HepG2 (cell line): ENCODE measurements around the gene PCSK5. TPM values are rescaled to one million over a fixed set of nuclear protein-coding genes. Genes with fewer than 3 reads are reported as not detected.
A peak's percentile ranks its signal among the peaks of the same experiment; 100 is the strongest.

ENCODE experiments used
- ATAC-seq: fragments of 200-7000 bp; cut with Tn5 transposase; 3 replicates; pipeline ENCODE4 v1.9.1; 2020; ENCODE audit warnings: mild to moderate bottlenecking, moderate library complexity
- BruUV-seq: library from RNA; stranded (reverse); fragments of 400-500 nt; replicated peaks from 2 replicates; lab custom pipeline; 2021; lab: Mats Ljungman, UMichigan
- CTCF ChIA-PET: fragments of 300-600 bp; formaldehyde crosslinking; extraction: SDS; loops from one replicate; lab custom pipeline; 2021; ENCODE audit warnings: low total read pairs, inconsistent platforms, low intra/inter-chr PET ratio; lab: Yijun Ruan, JAX
- POLR2A ChIA-PET: fragments of 350-600 bp; sonication (Branson Sonifier 250); formaldehyde crosslinking; loops from one replicate; lab custom pipeline; 2020; ENCODE audit warnings: antibody characterized with exemption, inconsistent platforms; lab: Yijun Ruan, JAX
- DNase-seq: peaks from one replicate; pipeline ENCODE4 v3.0.0-alpha.2; 2015; ENCODE audit warnings: low spot score
- FAIRE-seq: peaks from 3 replicates; lab custom pipeline; 2011; peaks lifted over from hg19 to GRCh38; lab: Jason Lieb, UNC
- H2AFZ ChIP-seq: one replicate; pipeline ENCODE4 v1.6.1; 2011; ENCODE audit warnings: low read length, inconsistent platforms
- H3K27ac ChIP-seq: fragments of 300-600 bp; 3 replicates; pipeline ENCODE4 v1.8.0; 2011; ENCODE audit warnings: mixed run types, mild to moderate bottlenecking, mixed read lengths, low read length, inconsistent platforms; ENCODE audit not compliant: insufficient read depth; ENCODE audit errors: extremely low read length
- H3K27me3 ChIP-seq, 2 experiments: fragments of 200-600 bp in 1 of 2; 2 replicates in 1 of 2; 3 replicates in 1 of 2; pipeline versions ENCODE4 v1.6.0 to v1.8.0; 2011; ENCODE audit warnings: low read length in 2 of 2, mild to moderate bottlenecking in 2 of 2, moderate library complexity in 2 of 2, inconsistent platforms in 1 of 2; ENCODE audit not compliant: insufficient read depth in 2 of 2, control insufficient read depth in 1 of 2
- H3K36me3 ChIP-seq, 2 experiments: fragments of 200-600 bp in 1 of 2; replicated peaks in 1 of 2; 2 replicates in 1 of 2; 3 replicates in 1 of 2; pipeline versions ENCODE4 v1.5.1 to v1.8.0; 2011; ENCODE audit warnings: low read length in 2 of 2, inconsistent platforms in 1 of 2; ENCODE audit not compliant: insufficient read depth in 2 of 2, control insufficient read depth in 1 of 2
- H3K4me1 ChIP-seq: 2 replicates; pipeline ENCODE4 v1.5.1; 2012; ENCODE audit warnings: low read length, inconsistent platforms; ENCODE audit not compliant: insufficient read depth
- H3K4me2 ChIP-seq: 2 replicates; pipeline ENCODE4 v1.6.0; 2011; ENCODE audit warnings: low read depth, low read length, inconsistent platforms
- H3K4me3 ChIP-seq, 3 experiments: fragments of 200-600 bp in 1 of 3; sonication (generic), shearing (Covaris generic) in 1 of 3; replicated peaks in 1 of 3; 2 replicates each; pipeline ENCODE4 v1.5.1; 2011 to 2016; ENCODE audit warnings: low read length in 3 of 3, inconsistent platforms in 2 of 3, low read depth in 2 of 3, mild to moderate bottlenecking in 2 of 3, control low read depth in 1 of 3, mixed read lengths in 1 of 3; ENCODE audit not compliant: insufficient read depth in 1 of 3
- H3K79me2 ChIP-seq: one replicate; pipeline ENCODE4 v1.6.1; 2011; ENCODE audit warnings: low read length, inconsistent platforms; ENCODE audit not compliant: insufficient read depth
- H3K9ac ChIP-seq: 2 replicates; pipeline ENCODE4 v1.6.0; 2011; ENCODE audit warnings: mild to moderate bottlenecking, low read depth, low read length, inconsistent platforms; ENCODE audit not compliant: insufficient read depth
- H3K9me3 ChIP-seq: 2 replicates; pipeline ENCODE4 v1.5.1; 2012; ENCODE audit warnings: mild to moderate bottlenecking, low read length
- H4K20me1 ChIP-seq: 2 replicates; pipeline ENCODE4 v1.6.0; 2011; ENCODE audit warnings: inconsistent platforms, mild to moderate bottlenecking, low read length, moderate library complexity; ENCODE audit not compliant: insufficient read depth
- ATM ChIP-seq: fragments of 450-650 bp; IDR thresholded peaks from 2 replicates; pipeline ENCODE4 v1.7.1; 2017; ENCODE audit warnings: mild to moderate bottlenecking, borderline replicate concordance
- JUND ChIP-seq: sonication (generic); formaldehyde crosslinking; IDR thresholded peaks from 2 replicates; pipeline ENCODE4 v1.8.0; 2022; ENCODE audit warnings: mild to moderate bottlenecking, missing genetic modification reagents
- LCORL ChIP-seq, 2 experiments: fragments of 450-650 bp in 1 of 2; sonication (generic) in 1 of 2; formaldehyde crosslinking in 1 of 2; IDR thresholded peaks; 2 replicates each; pipeline versions ENCODE4 v1.5.0 to v1.6.1; 2017 to 2020; ENCODE audit warnings: antibody characterized with exemption in 1 of 2, missing genetic modification reagents in 1 of 2
- MAFK ChIP-seq, 2 experiments: IDR thresholded peaks in 1 of 2; conservative IDR thresholded peaks in 1 of 2; 2 replicates each; pipeline ENCODE4 v1.6.1; 2011; ENCODE audit warnings: improper control_type of control experiment in 2 of 2, low read length in 2 of 2
- NFE2L1 ChIP-seq: sonication (generic); formaldehyde crosslinking; IDR thresholded peaks from 2 replicates; pipeline ENCODE4 v1.4.0; 2020; ENCODE audit warnings: missing genetic modification reagents, mild to moderate bottlenecking, borderline replicate concordance
- NONO ChIP-seq, 2 experiments: fragments of 450-650 bp in 1 of 2; sonication (generic) in 1 of 2; formaldehyde crosslinking in 1 of 2; IDR thresholded peaks in 1 of 2; conservative IDR thresholded peaks in 1 of 2; 2 replicates each; pipeline versions ENCODE4 v1.6.1 to v1.8.0; 2017 to 2022; ENCODE audit warnings: mild to moderate bottlenecking in 1 of 2, missing genetic modification reagents in 1 of 2, moderate library complexity in 1 of 2
- PCBP1 ChIP-seq: fragments of 200-400 bp; formaldehyde crosslinking; IDR thresholded peaks from 2 replicates; pipeline ENCODE4 v1.6.1; 2017; ENCODE audit warnings: mild to moderate bottlenecking, low read depth, low read length, borderline replicate concordance
- RORA ChIP-seq: sonication (generic); formaldehyde crosslinking; IDR thresholded peaks from 2 replicates; pipeline ENCODE4 v1.5.0; 2020; ENCODE audit warnings: mild to moderate bottlenecking, missing genetic modification reagents, moderate library complexity
- SIX4 ChIP-seq: sonication (generic); formaldehyde crosslinking; IDR thresholded peaks from 2 replicates; pipeline ENCODE4 v1.4.0; 2020; ENCODE audit warnings: missing genetic modification reagents
- SMC3 ChIP-seq: IDR thresholded peaks from 2 replicates; pipeline ENCODE4 v1.6.1; 2011; ENCODE audit warnings: low read length, improper control_type of control experiment
- YY1 ChIP-seq: IDR thresholded peaks from 2 replicates; pipeline ENCODE4 v1.6.1; 2011; ENCODE audit warnings: low read length, low read depth, moderate library complexity, mild to moderate bottlenecking; ENCODE audit not compliant: insufficient read depth, insufficient replicate concordance
- ZFP62 ChIP-seq: sonication (generic); formaldehyde crosslinking; IDR thresholded peaks from 2 replicates; pipeline ENCODE4 v1.4.0; 2020; ENCODE audit warnings: missing genetic modification reagents
- ZNF136 ChIP-seq: sonication (generic); formaldehyde crosslinking; IDR thresholded peaks from 2 replicates; pipeline ENCODE4 v1.8.1; 2022; ENCODE audit warnings: low read depth, mild to moderate bottlenecking, moderate library complexity, missing genetic modification reagents
- ZNF670 ChIP-seq: sonication (generic); formaldehyde crosslinking; IDR thresholded peaks from 2 replicates; pipeline ENCODE4 v1.8.0; 2022; ENCODE audit warnings: mild to moderate bottlenecking, missing genetic modification reagents, borderline replicate concordance
- ZNF773 ChIP-seq: sonication (generic); formaldehyde crosslinking; IDR thresholded peaks from 2 replicates; pipeline ENCODE4 v1.4.0; 2020; ENCODE audit warnings: missing genetic modification reagents, borderline replicate concordance
- ZNF775 ChIP-seq: sonication (generic); formaldehyde crosslinking; IDR thresholded peaks from 2 replicates; pipeline ENCODE4 v1.4.0; 2020; ENCODE audit warnings: missing genetic modification reagents, mild to moderate bottlenecking, moderate library complexity, borderline replicate concordance
- ZNF841 ChIP-seq: sonication (generic); formaldehyde crosslinking; IDR thresholded peaks from 2 replicates; pipeline ENCODE4 v1.8.1; 2023; ENCODE audit warnings: missing genetic modification reagents, borderline replicate concordance
- ZSCAN30 ChIP-seq: sonication (generic); formaldehyde crosslinking; IDR thresholded peaks from 2 replicates; pipeline ENCODE4 v1.5.0; 2020; ENCODE audit warnings: mild to moderate bottlenecking, missing genetic modification reagents
- WGBS: methylation state at CpG from one replicate; pipeline ENCODE4 v1.1.6; 2017; ENCODE audit warnings: low lambda C conversion rate; 5-methylcytosine and 5-hydroxymethylcytosine counted together
- in situ Hi-C: cut with HindIII; loops from 2 replicates; pipeline ENCODE4 v1.10.0; 2017; ENCODE audit warnings: low pct_unique_long_range_greater_than_20kb; ENCODE audit not compliant: extremely low pct_ligation_motif_present
- intact Hi-C: fragments of 100-400 bp; cut with micrococcal nuclease; formaldehyde crosslinking; loops from one replicate; pipeline ENCODE4 v1.10.0; 2022; ENCODE audit not compliant: unreplicated experiment
- polyA plus RNA-seq, 8 experiments: library from polyadenylated mRNA; depleted of rRNA in 3 of 8; stranded (reverse) in 7 of 8; unstranded in 1 of 8; fragments of >200 nt; fragmentation: Illumina TruSeq in 4 of 8; extraction: Trizol in 4 of 8; gene quantifications; 2 replicates each; pipeline versions ENCODE4 v1.2.1 to v1.2.3, GENCODE V29; 2011 to 2016; ENCODE audit warnings: low read depth in 4 of 8, missing spikeins in 1 of 8, mixed read lengths in 1 of 8; ENCODE audit not compliant: insufficient read depth in 1 of 8
- total RNA-seq, 5 experiments: library from RNA; depleted of rRNA; stranded (reverse); fragments of >200 nt; fragmentation: Illumina TruSeq; extraction: Trizol; gene quantifications; 2 replicates each; pipeline ENCODE4 v1.2.3, GENCODE V29; 2016; ENCODE audit warnings: low read depth in 1 of 5
- TF ChIP-seq, protein P1 (sequence below): sonication (generic); formaldehyde crosslinking; IDR thresholded peaks from 2 replicates; pipeline ENCODE4 v1.5.0; 2020; ENCODE audit warnings: mild to moderate bottlenecking, low read depth, missing genetic modification reagents, borderline replicate concordance

PCSK5 gene
- total and polyA plus RNA-seq, 2 of the 13 experiments (the other 11 are each of a cell fraction or from before 2014, with no cell fraction given): 0.55 to 0.66 TPM

DNA sequence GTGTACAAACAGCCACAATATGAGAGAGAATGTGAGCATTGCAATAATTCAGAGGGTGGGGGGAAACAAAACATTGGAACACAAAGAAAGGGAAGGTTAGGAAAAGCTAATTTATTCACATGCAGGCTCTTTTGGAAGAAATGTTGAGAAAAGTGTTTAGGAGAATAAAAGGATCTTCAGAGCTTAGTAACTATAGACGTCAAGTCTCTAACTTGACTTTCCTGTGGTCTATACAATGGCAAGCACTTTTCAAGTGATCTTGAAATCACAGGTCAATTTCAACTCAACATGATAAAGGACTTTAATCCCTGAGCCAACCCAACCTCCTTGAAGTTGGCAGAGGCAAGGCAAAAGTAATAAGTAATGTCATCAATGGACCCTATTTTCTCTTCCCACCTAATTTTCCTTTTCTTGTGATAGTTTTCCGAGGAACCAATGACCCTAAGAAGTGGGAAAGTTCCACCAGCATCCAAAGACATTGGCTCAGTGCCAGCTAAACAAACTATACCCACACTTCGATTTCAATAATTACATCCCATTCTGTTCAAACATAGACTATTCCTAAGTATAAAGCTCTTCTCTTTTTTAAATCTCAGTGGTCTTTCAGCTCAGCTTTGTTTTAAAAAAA is 480.0 kb downstream of the PCSK5 start:
- in situ Hi-C loops (no loop called here), intact Hi-C loops (no loop called here)
- ATAC-seq (no peak), DNase-seq (no peak), FAIRE-seq (no peak)
- Histone ChIP-seq H3K9ac (no peak overlapping the region), H3K27me3 (no peaks in the 10 kb centered on the region; a peak in 1 of 5 replicates), H3K4me2 (no peak overlapping the region), H3K27ac (no peak overlapping the region), H3K36me3 (no peaks in the 10 kb centered on the region), H2AFZ (no peak overlapping the region), H3K79me2 (no peaks in the 10 kb centered on the region), H3K9me3 (no peaks in the 10 kb centered on the region), H3K4me1 (peaks cover 62% of the 10 kb centered on the region), H4K20me1 (no peaks in the 10 kb centered on the region), H3K4me3 (no peak overlapping the region)
- no TSS peak for BruUV-seq
- ChIA-PET POLR2A (no interaction called here), CTCF (no interaction called here)
- no peak for TF ChIP-seq ZNF775 (CRISPR knock-in tag)
- TF ChIP-seq LCORL (IDR thresholded peaks at IDR 0.05): 0 out of 2 replicates have a peak, but pooled peaks have one; percentile 17
- no peak for TF ChIP-seq LCORL (CRISPR knock-in tag; IDR thresholded peaks at IDR 0.05)
- 81% methylated on average over 3 of the region's 3 CpGs for WGBS

GRCh38 chr9:76371901-76372300 is 481.4 kb downstream of the PCSK5 start:
- Histone ChIP-seq H3K9ac (no peak overlapping the region), H3K36me3 (no peaks in the 10 kb centered on the region), H4K20me1 (no peaks in the 10 kb centered on the region), H3K4me1 (peaks cover 55% of the 10 kb centered on the region), H3K4me3 (no peak overlapping the region), H3K79me2 (no peaks in the 10 kb centered on the region), H3K27ac (no peak overlapping the region), H2AFZ (no peak overlapping the region), H3K4me2 (no peak overlapping the region), H3K27me3 (no peaks in the 10 kb centered on the region), H3K9me3 (no peaks in the 10 kb centered on the region)
- no peak for FAIRE-seq
- in situ Hi-C loops: no loop called here
- ChIA-PET CTCF (no interaction called here), POLR2A (no interaction called here)
- 100% methylated on average over 1 of the region's 1 CpG for WGBS
- TF ChIP-seq NONO (IDR thresholded peaks at IDR 0.05): no peak
- TF ChIP-seq NONO (CRISPR knock-in tag; conservative IDR thresholded peaks at IDR 0.05): no peak
- no peak for TF ChIP-seq ZFP62
- TF ChIP-seq YY1: no peak
- no peak for TF ChIP-seq ZNF841 (CRISPR knock-in tag)
- TF ChIP-seq ZNF773 (CRISPR knock-in tag): no peak
- TF ChIP-seq NFE2L1 (CRISPR knock-in tag): no peak
- TF ChIP-seq ZNF670: no peak
- TF ChIP-seq, protein P1, sequence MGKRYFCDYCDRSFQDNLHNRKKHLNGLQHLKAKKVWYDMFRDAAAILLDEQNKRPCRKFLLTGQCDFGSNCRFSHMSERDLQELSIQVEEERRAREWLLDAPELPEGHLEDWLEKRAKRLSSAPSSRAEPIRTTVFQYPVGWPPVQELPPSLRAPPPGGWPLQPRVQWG (CRISPR knock-in tag): no peak
- TF ChIP-seq ZNF136 (CRISPR knock-in tag): no peak
- no peak for TF ChIP-seq SIX4 (CRISPR knock-in tag)
- no peak for TF ChIP-seq JUND (CRISPR knock-in tag)
- no peak for TF ChIP-seq RORA (CRISPR knock-in tag)
- TF ChIP-seq ATM: no peak
- no peak for TF ChIP-seq SMC3
- TF ChIP-seq PCBP1: no peak
- TF ChIP-seq ZSCAN30 (CRISPR knock-in tag): no peak
- TF ChIP-seq MAFK (conservative IDR thresholded peaks at IDR 0.05 in 1 of 2, IDR thresholded peaks at IDR 0.05 in 1 of 2; ENCODE audit: low read length in 2 of 2): no peak
- no peak for DNase-seq
- no peak for ATAC-seq
- intact Hi-C loops: no loop called here
- no TSS peak for BruUV-seq
